Right kidney (tissue), 1 donor: ENCODE results near the gene FKBP10.

ENCODE experiments used
- DNase-seq: peaks from one replicate; pipeline ENCODE4 v3.0.0-alpha.2; 2016

Gene FKBP10

DNA sequence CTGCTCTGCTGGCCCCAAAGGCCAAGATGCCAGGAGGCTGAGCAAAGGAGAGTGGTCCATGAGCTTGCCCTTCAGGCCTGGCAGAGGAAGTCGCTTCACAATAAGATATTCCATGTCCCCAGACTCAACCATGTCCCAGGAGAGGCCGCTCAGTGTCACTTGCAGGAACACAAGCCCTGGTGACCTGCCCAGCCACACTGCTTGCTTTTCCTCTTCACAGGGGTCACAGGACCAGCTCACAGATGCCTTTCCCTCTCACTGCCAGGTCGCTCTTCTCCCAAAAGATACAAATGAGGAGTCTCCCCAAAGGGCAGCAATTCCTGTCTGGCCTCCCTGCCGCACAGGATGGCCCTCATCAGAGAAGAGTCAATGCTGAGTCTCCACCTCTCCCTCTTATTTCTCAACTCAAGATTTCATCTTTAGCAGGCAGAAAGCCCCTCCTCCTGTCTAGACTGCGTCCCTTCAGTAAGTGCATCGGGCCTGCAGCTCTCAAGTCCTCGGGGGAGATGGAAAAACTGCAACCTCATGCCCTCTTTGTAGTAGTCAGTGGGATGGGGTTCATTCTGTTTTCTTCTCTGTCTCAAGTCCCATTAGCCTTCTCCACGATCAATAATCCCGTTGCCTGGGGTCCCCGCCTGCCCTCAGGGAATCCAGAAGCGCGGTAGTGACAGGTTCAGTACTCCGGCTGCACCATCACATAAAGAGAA, 31.2 kb upstream of the FKBP10 start:
- no peak for DNase-seq

- no peak for DNase-seq
Observed at GRCh38 chr17:41782142-41782541, 30.7 kb upstream of the FKBP10 start.

DNA sequence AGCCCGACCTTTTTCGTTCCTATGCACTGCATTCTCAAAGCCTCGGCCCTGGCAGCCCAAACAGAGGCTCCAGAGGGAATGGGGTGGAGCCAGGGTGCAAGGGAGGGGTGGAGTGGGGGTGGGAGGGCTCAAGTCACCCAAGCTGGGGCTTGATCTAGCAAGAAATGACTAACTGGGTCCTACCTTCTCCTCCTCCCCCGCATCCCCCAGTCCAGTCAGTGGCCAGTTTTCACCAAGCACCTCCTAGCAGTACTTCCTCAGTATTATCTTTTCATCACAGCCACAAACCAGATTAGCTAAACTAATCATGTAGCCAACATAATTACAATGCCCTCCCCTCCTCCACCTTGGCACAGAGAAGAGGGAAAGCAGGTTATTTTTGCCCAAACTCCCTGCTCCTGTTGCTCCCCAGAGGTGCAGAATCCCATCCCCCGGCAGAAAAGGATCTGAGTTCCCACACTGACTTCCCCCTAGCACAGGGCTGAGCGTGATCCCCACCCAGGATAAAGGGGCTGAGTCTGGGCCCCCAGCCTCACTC, 28.5 kb upstream of the FKBP10 start:
- DNase-seq, result peak; percentile 63

GRCh38 chr17:41785091-41785858, 27.5 kb upstream of the FKBP10 start:
- peak; percentile 72 for DNase-seq

GRCh38 chr17:41785859-41786226, 27.0 kb upstream of the FKBP10 start:
- DNase-seq, result no peak

DNA sequence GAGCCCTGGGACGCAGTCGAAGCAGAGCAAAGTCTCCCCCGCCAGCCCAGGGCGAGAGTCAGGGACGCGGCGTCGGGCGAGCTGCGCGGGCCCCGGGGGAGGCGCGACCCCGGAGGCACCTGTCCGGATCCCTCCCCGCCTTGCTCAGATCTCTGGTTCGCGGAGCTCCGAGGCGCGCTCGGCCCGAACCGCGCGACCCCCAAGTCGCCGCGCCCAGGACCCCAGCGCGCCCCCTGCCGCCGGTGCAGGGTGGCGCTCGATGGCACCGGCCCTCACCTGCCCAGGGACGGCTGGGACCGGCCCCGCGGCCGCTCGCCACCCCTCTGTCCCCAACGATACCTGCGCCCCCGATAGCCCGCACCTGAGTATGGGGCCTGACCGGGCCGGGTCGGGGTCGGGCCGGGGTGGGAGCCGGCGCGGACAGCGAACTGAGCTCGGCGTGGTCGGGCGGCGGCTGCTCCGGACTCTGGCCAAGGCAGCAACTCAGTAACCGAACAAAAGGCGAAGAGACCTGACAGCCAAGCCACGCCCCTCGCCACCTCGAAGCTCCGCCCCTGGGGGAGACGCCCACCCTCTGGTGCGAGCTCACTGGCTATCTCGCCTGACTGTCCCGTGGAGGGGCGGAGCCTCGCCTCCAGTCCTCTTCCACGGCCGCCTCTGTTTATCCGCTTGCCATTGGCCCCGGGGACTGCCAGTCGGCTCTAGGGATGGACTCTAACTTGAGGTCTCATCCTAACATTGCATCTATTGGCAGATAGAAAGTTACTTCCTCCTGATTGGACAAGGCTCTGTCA, 26.4 kb upstream of the FKBP10 start, which contains the start of gene JUP:
JUP (minus strand) TSS at position 485 of the 794 bp plus-strand sequence. CDS start 14,857 bp downstream, outside the sequence.
- peak; percentile 95 for DNase-seq

DNA sequence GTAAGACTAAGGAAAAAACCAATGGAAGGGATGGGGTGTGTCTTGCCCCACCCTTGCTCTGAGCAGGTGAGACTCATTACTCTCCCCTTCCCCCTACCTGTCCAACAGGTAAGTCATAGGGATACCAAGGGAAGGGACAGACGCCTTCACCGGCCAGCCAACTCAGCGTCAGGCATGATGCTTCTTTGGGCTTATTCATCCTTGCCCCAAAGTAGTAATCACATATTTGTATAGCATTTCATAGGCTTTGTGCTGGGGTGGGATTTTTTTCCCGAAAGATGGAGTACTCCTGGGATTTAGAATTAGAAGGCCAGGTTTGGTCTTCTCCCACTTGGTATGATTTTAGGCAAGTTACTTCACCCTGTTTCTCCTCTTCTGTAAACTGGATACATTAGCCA, 25.8 kb upstream of the FKBP10 start:
- no peak for DNase-seq

DNA sequence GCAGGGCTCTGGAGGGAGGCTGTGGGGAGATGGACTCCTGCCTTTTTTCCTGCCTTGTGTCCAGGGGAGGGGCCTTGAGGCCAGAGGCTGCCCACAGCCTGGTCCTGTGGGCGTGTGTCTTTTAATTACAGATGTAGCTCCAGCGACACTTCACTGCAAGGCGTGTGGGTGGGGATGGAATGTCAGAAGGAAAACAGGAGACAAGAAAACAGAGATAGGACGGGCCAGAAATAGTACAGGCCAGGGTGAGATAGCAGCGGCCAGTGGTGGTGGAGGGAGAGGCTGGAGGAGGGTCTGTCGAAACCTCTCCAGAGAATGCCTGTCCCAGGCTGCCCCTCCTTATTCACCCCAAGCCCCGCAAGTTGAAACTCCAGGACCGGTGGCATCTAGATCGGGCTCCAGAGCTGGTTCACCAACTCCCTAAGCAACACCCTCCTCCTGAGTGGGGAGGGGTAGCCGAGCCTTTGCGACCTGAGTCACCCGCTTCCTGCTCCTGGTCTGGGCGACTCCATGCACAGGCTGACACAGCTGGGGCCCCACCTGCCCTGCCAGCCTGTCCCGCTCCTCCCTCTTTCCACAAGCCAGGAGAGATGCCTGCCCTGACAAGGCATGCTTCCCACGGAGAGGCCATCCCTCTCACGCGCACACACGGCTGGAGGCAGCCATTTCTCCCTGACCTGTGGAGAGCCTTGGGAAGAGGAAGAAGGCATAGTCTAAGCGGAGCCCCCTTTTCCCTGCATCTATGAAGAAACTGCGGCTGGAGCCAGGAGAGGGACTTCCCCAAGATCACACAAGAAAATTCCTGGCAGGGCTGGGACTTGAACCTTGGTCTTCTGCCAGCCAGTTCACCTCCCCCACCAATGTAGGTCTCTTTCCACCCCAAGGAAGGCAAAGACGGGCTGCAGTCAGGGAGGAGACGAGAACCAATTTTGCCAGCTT, 19.7 kb upstream of the FKBP10 start:
- peak; percentile 78 for DNase-seq

- peak; percentile 66 for DNase-seq
Observed at GRCh38 chr17:41793784-41794539, 18.8 kb upstream of the FKBP10 start.

DNA sequence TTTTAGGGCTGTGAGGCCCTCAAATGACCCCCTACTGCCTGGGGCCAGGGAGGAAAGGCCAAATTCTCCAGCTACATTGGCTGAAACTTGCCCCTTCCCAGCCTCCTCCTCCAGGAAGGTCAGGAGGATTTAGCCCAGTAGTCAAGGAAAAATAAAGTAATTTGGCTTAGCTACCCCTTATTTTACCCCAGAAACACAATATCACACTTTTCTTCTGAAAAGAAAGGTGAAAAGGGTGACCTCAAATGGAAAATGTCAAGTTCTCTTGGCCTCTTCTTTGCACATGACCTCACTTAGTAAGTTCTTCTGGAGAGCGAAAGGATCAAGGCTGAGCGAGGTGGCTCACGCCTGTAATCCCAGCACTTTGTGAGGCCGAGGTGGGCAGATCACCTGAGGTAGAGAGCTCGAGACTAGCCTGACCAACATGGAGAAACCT, 18.2 kb upstream of the FKBP10 start:
- DNase-seq, result no peak

DNA sequence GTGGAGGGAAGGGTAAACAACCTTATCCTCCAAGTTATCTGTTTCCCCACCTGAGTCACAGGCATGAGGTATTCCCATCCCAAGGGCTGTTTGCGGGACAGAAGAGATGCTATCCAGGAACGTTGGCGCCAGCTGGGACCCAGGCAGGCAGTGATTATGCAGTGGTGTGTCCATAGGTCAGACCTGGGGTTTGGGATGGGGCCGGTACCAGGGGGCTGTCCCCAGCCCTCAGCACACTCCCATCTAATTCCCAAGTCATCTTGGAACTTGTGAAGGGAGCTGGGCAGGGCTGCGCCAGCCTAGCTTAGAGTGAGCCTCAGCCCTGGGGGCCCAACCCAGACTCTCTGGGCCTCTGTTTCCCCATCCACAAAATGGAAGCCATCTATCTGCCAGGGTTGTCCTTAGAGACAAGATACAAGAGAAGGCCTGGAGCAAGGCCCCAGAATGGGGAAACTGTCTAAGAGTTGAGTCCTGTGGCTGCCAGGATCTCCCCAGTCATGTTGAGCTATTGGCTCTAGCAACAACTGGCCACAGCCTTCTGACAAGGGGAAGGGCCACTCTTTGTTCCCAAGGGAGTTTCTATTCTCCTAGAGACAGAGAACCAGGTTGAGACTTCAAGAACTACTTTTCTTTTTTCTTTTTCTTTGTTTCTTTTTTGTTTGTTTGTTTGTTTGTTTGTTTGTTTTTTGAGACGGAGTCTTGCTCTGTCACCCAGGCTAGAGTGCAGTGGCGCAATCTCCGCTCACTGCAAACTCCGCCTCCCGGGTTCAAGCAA, 16.5 kb upstream of the FKBP10 start:
- no peak for DNase-seq

GRCh38 chr17:41797377-41797776, 15.4 kb upstream of the FKBP10 start:
- DNase-seq, result no peak

GRCh38 chr17:41799366-41799765, 13.4 kb upstream of the FKBP10 start:
- no peak for DNase-seq

GRCh38 chr17:41800601-41801373, 12.0 kb upstream of the FKBP10 start:
- peak; percentile 83 for DNase-seq

DNA sequence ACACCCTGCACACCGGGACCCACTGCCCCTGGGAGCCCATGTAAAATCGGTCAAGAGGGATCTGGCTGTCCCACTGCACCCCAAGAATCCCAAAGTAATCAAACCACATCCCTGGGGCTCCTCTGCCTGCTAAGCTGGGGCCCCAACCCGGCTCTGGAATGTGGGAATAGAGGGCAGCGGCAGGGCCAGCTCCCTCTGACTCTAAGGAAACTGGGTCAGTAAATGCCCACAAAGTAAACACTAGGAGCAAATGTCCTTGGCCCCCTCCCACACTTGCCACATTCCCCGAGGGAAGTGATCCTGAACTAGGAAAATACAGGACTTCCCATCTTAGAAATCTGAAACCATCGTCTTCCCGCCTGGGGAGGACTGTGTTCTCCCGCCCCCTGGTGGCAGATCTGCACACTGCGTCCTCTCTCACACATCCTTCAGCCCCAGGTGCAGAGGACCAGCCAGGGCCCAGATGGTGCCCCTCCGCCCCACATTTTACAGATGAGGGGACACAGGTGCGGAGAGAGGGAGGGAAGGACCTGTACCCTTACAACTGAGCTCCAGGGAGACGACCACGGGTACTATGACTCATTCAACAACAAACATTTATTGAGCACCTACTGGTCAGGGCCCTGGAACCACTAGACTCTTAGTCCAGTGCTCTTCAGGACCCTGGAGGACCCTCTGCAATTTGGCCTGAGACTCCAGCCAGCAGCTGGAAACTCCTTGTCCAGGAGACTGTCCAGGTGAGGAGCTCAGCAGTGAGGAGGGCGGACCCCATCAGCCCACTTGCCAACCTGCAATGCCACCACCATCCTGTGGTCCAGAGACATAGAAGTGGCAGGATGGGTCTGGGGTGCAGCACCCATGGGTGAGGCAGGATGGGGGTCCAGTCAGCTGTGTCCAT, 11.2 kb upstream of the FKBP10 start:
- peak; percentile 81 for DNase-seq

GRCh38 chr17:41803049-41804020, 9.5 kb upstream of the FKBP10 start:
- DNase-seq, result no peak
